HCT116 (cell line): ENCODE data around the gene TSPAN11. TPM values are rescaled to one million over a fixed set of nuclear protein-coding genes. Genes with fewer than 3 reads are reported as not detected.

Experiments
- ATAC-seq: fragments of 200-7000 bp; cut with Tn5 transposase; 2 replicates; pipeline ENCODE4 v1.9.1; 2020; ENCODE audit warnings: mild to moderate bottlenecking, moderate library complexity
- BruUV-seq: library from RNA; stranded (reverse); fragments of 400-500 nt; replicated peaks from 2 replicates; lab custom pipeline; 2021; lab: Mats Ljungman, UMichigan
- CTCF ChIA-PET: fragments of 300-600 bp; sonication (Branson Sonifier 250); formaldehyde crosslinking; loops from one replicate; lab custom pipeline; 2021; ENCODE audit warnings: antibody characterized with exemption; lab: Charles Lee
- POLR2A ChIA-PET: fragments of 300-600, 350-600 bp; sonication (Branson Sonifier 250); formaldehyde crosslinking; loops from one replicate; lab custom pipeline; 2021; ENCODE audit warnings: antibody characterized with exemption; lab: Charles Lee
- RAD21 ChIA-PET, 2 experiments: fragments of 300-600 bp; sonication (Branson Sonifier 250); formaldehyde crosslinking; loops; one replicate each; lab custom pipeline; 2023; ENCODE audit warnings: low total read pairs in 2 of 2; ENCODE audit not compliant: uncharacterized antibody in 2 of 2, unreplicated experiment in 2 of 2, low non-redundant PET in 1 of 2; lab: Charles Lee
- DNase-seq: peaks from one replicate; pipeline ENCODE4 v3.0.0-alpha.2; 2010; ENCODE audit warnings: low read depth, low spot score
- H2AFZ ChIP-seq: fragments of 200-600 bp; shearing (Covaris generic), sonication (generic); 2 replicates; pipeline ENCODE4 v1.6.1; 2017; ENCODE audit warnings: low read depth, mixed run types, mixed read lengths, antibody characterized with exemption, low read length; ENCODE audit not compliant: poor library complexity, severe bottlenecking
- H3K27ac ChIP-seq: 2 replicates; pipeline ENCODE4 v1.5.1; 2012; ENCODE audit warnings: low read depth, low read length
- H3K27me3 ChIP-seq: fragments of 200-600 bp; sonication (generic); 2 replicates; pipeline ENCODE4 v1.6.1; 2016; ENCODE audit warnings: mixed run types, low read length, mixed read lengths; ENCODE audit not compliant: insufficient read depth
- H3K36me3 ChIP-seq, 2 experiments: fragments of 200-500 bp in 1 of 2; fragments of 200-600 bp in 1 of 2; sonication (Bioruptor generic) in 1 of 2; sonication (generic) in 1 of 2; 2 replicates each; pipeline versions ENCODE4 v1.5.1 to v1.6.1; 2014 to 2016; ENCODE audit warnings: low read length in 2 of 2, inconsistent platforms in 1 of 2, mixed read lengths in 1 of 2, mixed run types in 1 of 2; ENCODE audit not compliant: insufficient read depth in 2 of 2, control insufficient read depth in 1 of 2
- H3K4me1 ChIP-seq, 2 experiments: fragments of 200-600 bp in 1 of 2; sonication (generic) in 1 of 2; 2 replicates each; pipeline versions ENCODE4 v1.5.1 to v1.6.1; 2012 to 2017; ENCODE audit warnings: low read length in 2 of 2, inconsistent platforms in 1 of 2, mild to moderate bottlenecking in 1 of 2, mixed read lengths in 1 of 2, mixed run types in 1 of 2, moderate library complexity in 1 of 2; ENCODE audit not compliant: insufficient read depth in 2 of 2, control insufficient read depth in 1 of 2
- H3K4me2 ChIP-seq: fragments of 200-600 bp; sonication (generic); 2 replicates; pipeline ENCODE4 v1.6.1; 2017; ENCODE audit warnings: mixed run types, low read length, mixed read lengths
- H3K4me3 ChIP-seq, 2 experiments: fragments of 200-600 bp in 1 of 2; sonication (generic) in 1 of 2; replicated peaks in 1 of 2; 2 replicates each; pipeline ENCODE4 v1.5.1; 2011 to 2016; ENCODE audit warnings: low read length in 2 of 2, control low read depth in 1 of 2, low read depth in 1 of 2, mild to moderate bottlenecking in 1 of 2, mixed read lengths in 1 of 2, mixed run types in 1 of 2
- H3K79me2 ChIP-seq: fragments of 200-600 bp; sonication (generic); 2 replicates; pipeline ENCODE4 v1.6.1; 2017; ENCODE audit warnings: mild to moderate bottlenecking, mixed run types, low read length, moderate library complexity, mixed read lengths; ENCODE audit not compliant: insufficient read depth
- H3K9ac ChIP-seq: fragments of 200-600 bp; sonication (generic); 2 replicates; pipeline ENCODE4 v1.6.1; 2016; ENCODE audit warnings: low read length, mixed read lengths
- H3K9me2 ChIP-seq: fragments of 200-600 bp; sonication (generic), shearing (Covaris generic); 2 replicates; pipeline ENCODE4 v1.6.1; 2017; ENCODE audit warnings: mixed run types, mild to moderate bottlenecking, moderate library complexity; ENCODE audit not compliant: insufficient read depth
- H3K9me3 ChIP-seq, 2 experiments: fragments of 200-500 bp in 1 of 2; fragments of 200-600 bp in 1 of 2; sonication (Bioruptor generic) in 1 of 2; sonication (generic) in 1 of 2; 2 replicates each; pipeline ENCODE4 v1.6.1; 2014 to 2017; ENCODE audit warnings: low read length in 2 of 2, mixed read lengths in 2 of 2, inconsistent platforms in 1 of 2, low read depth in 1 of 2, mild to moderate bottlenecking in 1 of 2, mixed run types in 1 of 2, moderate library complexity in 1 of 2; ENCODE audit not compliant: control insufficient read depth in 1 of 2, insufficient read depth in 1 of 2
- H4K20me1 ChIP-seq: fragments of 200-600 bp; sonication (generic), shearing (Covaris generic); 2 replicates; pipeline ENCODE4 v1.6.1; 2017; ENCODE audit warnings: mixed run types, mild to moderate bottlenecking, moderate library complexity; ENCODE audit not compliant: insufficient read depth
- EGR1 ChIP-seq: IDR thresholded peaks from 2 replicates; pipeline ENCODE4 v1.6.1; 2012; ENCODE audit warnings: low read depth
- EZH2phosphoT487 ChIP-seq: fragments of 200-600 bp; IDR thresholded peaks from 2 replicates; pipeline ENCODE4 v1.6.1; 2018; ENCODE audit warnings: antibody characterized with exemption, borderline replicate concordance
- ZBTB33 ChIP-seq: IDR thresholded peaks from 2 replicates; pipeline ENCODE4 v1.6.1; 2011; ENCODE audit warnings: mild to moderate bottlenecking, low read length, moderate library complexity; ENCODE audit not compliant: insufficient replicate concordance; ENCODE audit errors: extremely low read depth
- intact Hi-C: fragments of 100-400 bp; cut with micrococcal nuclease; formaldehyde crosslinking; loops from 2 replicates; pipeline ENCODE4 v1.10.0; 2022
- total RNA-seq: library from RNA; stranded (reverse); gene quantifications from one replicate; pipeline ENCODE4 v1.2.1, GENCODE V29; 2021; ENCODE audit not compliant: unreplicated experiment
- TF ChIP-seq, protein P1 (sequence below), 3 experiments: fragments of 200-600 bp in 1 of 3; sonication (generic) in 1 of 3; IDR thresholded peaks in 2 of 3; conservative IDR thresholded peaks in 1 of 3; 2 replicates each; pipeline ENCODE4 v1.5.1; 2012 to 2017; ENCODE audit warnings: low read depth in 2 of 3, low read length in 2 of 3, antibody characterized with exemption in 1 of 3, borderline replicate concordance in 1 of 3, control low read depth in 1 of 3, mild to moderate bottlenecking in 1 of 3, mixed read lengths in 1 of 3, mixed run types in 1 of 3, moderate library complexity in 1 of 3; ENCODE audit not compliant: insufficient read depth in 1 of 3
- TF ChIP-seq, protein P2 (sequence below): IDR thresholded peaks from 2 replicates; pipeline ENCODE4 v1.6.1; 2012

TSPAN11 gene
- total RNA-seq, 1 experiment from 2014 or later, result not detected

- Histone ChIP-seq H3K36me3 (no peaks in the 10 kb centered on the region), H3K27me3 (no peaks in the 10 kb centered on the region), H3K79me2 (no peaks in the 10 kb centered on the region), H3K4me1 (peaks cover 6 to 19% of the 10 kb centered on the region in 2 experiments), H3K4me3 (peak overlapping the region in 1 of 2 experiments; percentile 2; a peak in 1 of 4 replicates), H3K9ac (no peak overlapping the region), H3K9me3 (no peaks in the 10 kb centered on the region), H3K4me2 (peak overlapping the region; percentile 73), H4K20me1 (no peaks in the 10 kb centered on the region), H3K27ac (peak overlapping the region; percentile 26), H3K9me2 (no peaks in the 10 kb centered on the region), H2AFZ (no peak overlapping the region)
- no TSS peak for BruUV-seq
- intact Hi-C loops, result no loop called here
- TF ChIP-seq EZH2phosphoT487 (no peak), EGR1 (no peak), ZBTB33 (no peak)
- TF ChIP-seq, protein P1, sequence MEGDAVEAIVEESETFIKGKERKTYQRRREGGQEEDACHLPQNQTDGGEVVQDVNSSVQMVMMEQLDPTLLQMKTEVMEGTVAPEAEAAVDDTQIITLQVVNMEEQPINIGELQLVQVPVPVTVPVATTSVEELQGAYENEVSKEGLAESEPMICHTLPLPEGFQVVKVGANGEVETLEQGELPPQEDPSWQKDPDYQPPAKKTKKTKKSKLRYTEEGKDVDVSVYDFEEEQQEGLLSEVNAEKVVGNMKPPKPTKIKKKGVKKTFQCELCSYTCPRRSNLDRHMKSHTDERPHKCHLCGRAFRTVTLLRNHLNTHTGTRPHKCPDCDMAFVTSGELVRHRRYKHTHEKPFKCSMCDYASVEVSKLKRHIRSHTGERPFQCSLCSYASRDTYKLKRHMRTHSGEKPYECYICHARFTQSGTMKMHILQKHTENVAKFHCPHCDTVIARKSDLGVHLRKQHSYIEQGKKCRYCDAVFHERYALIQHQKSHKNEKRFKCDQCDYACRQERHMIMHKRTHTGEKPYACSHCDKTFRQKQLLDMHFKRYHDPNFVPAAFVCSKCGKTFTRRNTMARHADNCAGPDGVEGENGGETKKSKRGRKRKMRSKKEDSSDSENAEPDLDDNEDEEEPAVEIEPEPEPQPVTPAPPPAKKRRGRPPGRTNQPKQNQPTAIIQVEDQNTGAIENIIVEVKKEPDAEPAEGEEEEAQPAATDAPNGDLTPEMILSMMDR (IDR thresholded peaks at IDR 0.05 in 2 of 3, conservative IDR thresholded peaks at IDR 0.05 in 1 of 3; ENCODE audit: borderline replicate concordance in 1 of 3, insufficient read depth in 1 of 3, low read depth in 2 of 3, low read length in 2 of 3), result no peak
- TF ChIP-seq, protein P2, sequence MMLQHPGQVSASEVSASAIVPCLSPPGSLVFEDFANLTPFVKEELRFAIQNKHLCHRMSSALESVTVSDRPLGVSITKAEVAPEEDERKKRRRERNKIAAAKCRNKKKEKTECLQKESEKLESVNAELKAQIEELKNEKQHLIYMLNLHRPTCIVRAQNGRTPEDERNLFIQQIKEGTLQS, result no peak
- ChIA-PET RAD21 (no interaction called here), CTCF (no interaction called here), POLR2A (no interaction called here)
- DNase-seq (peak; percentile 22), ATAC-seq (peak; percentile 91)
These were observed 79.4 kb downstream of the TSPAN11 start for GRCh38 chr12:31005944-31006361.
